ENCODE measurements around the gene CAPZB. TPM values are rescaled to one million over a fixed set of nuclear protein-coding genes. Genes with fewer than 3 reads are reported as not detected.
"Not testable (repeated sequence)": the region's sequence is repeated elsewhere in the genome, so short reads cannot be mapped to it uniquely, and the experiment has no call there.

The CAPZB gene
- total and polyA plus RNA-seq, 2 donors (not counting 3 experiments of a cell fraction or from before 2014, with no cell fraction given): 196 to 347 TPM

GRCh38 chr1:19522570-19522969 is 37.2 kb upstream of the CAPZB start:
- H3K36me3 ChIP-seq (ENCODE audit: control insufficient read depth in 2 of 2, extremely low read depth in 1 of 2, insufficient read depth in 2 of 2, low read length in 2 of 2); H2AFZ ChIP-seq (ENCODE audit: low read depth, low read length); FAIRE-seq; H4K20me1 ChIP-seq (replicated peaks; ENCODE audit: control insufficient read depth, extremely low read depth, insufficient read depth, low read length); H3K27ac ChIP-seq (ENCODE audit: insufficient read depth, low read depth, low read length); H3K9ac ChIP-seq (replicated peaks; ENCODE audit: extremely low read depth, insufficient read depth, low read length); H3K27me3 ChIP-seq (ENCODE audit: control insufficient read depth in 2 of 2, insufficient read depth in 2 of 2, low read length in 2 of 2); H3K79me2 ChIP-seq (ENCODE audit: control insufficient read depth, insufficient read depth, low read length); H3K4me3 ChIP-seq (replicated peaks in 1 of 3; ENCODE audit: insufficient read depth in 1 of 3, low read depth in 1 of 3, low read length in 3 of 3); DNase-seq (ENCODE audit: low read depth, low spot score); dilution Hi-C loops (cut with MboI; ENCODE audit: extremely low pct_ligation_motif_present, low sequenced_read_pairs); H3K9me3 ChIP-seq (replicated peaks; ENCODE audit: control insufficient read depth, insufficient read depth, low read length); H3K4me2 ChIP-seq (ENCODE audit: insufficient read depth, low read length); CTCF ChIA-PET; H3K9me1 ChIP-seq (replicated peaks; ENCODE audit: control insufficient read depth, extremely low read depth, insufficient read depth, low read length); H3K4me1 ChIP-seq (ENCODE audit: control insufficient read depth, extremely low read depth, insufficient read depth, low read length); BruUV-seq (replicated peaks); POLR2A ChIA-PET: not testable (repeated sequence)
- intact Hi-C loops (cut with micrococcal nuclease): loop anchor here (5.0 kb wide), 1 partner anchor 35 kb away; no protein-coding TSS in a partner anchor

- H3K9me3 ChIP-seq (replicated peaks; ENCODE audit: control insufficient read depth, insufficient read depth, low read length): no peaks in the 10 kb centered on the region
- H3K36me3 ChIP-seq (ENCODE audit: control insufficient read depth in 2 of 2, extremely low read depth in 1 of 2, insufficient read depth in 2 of 2, low read length in 2 of 2): no peaks in the 10 kb centered on the region
- H4K20me1 ChIP-seq (replicated peaks; ENCODE audit: control insufficient read depth, extremely low read depth, insufficient read depth, low read length): no peaks in the 10 kb centered on the region
- no peak overlapping the region for H3K4me2 ChIP-seq (ENCODE audit: insufficient read depth, low read length)
- H3K27me3 ChIP-seq (ENCODE audit: control insufficient read depth in 2 of 2, insufficient read depth in 2 of 2, low read length in 2 of 2): peaks cover 2 to 3% of the 10 kb centered on the region in 2 experiments
- H3K4me3 ChIP-seq (replicated peaks in 1 of 3; ENCODE audit: insufficient read depth in 1 of 3, low read depth in 1 of 3, low read length in 3 of 3): no peak overlapping the region
- intact Hi-C loops (cut with micrococcal nuclease) (loop anchor here (5.0 kb wide), 1 partner anchor 36 kb away; no protein-coding TSS in a partner anchor), dilution Hi-C loops (cut with MboI; ENCODE audit: extremely low pct_ligation_motif_present, low sequenced_read_pairs) (no loop called here)
- H3K27ac ChIP-seq (ENCODE audit: insufficient read depth, low read depth, low read length): no peak overlapping the region
- H3K9ac ChIP-seq (replicated peaks; ENCODE audit: extremely low read depth, insufficient read depth, low read length): no peak overlapping the region
- DNase-seq (ENCODE audit: low read depth, low spot score) (no peak), FAIRE-seq (no peak)
- no peaks in the 10 kb centered on the region for H3K4me1 ChIP-seq (ENCODE audit: control insufficient read depth, extremely low read depth, insufficient read depth, low read length)
- H3K79me2 ChIP-seq (ENCODE audit: control insufficient read depth, insufficient read depth, low read length): no peaks in the 10 kb centered on the region
- BruUV-seq (replicated peaks): no TSS peak
- no peaks in the 10 kb centered on the region for H3K9me1 ChIP-seq (replicated peaks; ENCODE audit: control insufficient read depth, extremely low read depth, insufficient read depth, low read length)
- ChIA-PET POLR2A (no interaction called here), CTCF (no interaction called here)
- no peak overlapping the region for H2AFZ ChIP-seq (ENCODE audit: low read depth, low read length)
- no peak for TF ChIP-seq JUN (IDR thresholded peaks at IDR 0.05; ENCODE audit: borderline replicate concordance, insufficient read depth, insufficient read length, low read depth)
- TF ChIP-seq GATA2 (IDR thresholded peaks at IDR 0.05; ENCODE audit: insufficient read depth, insufficient read length, low read depth, low read length): no peak
- TF ChIP-seq POLR2AphosphoS5 (IDR thresholded peaks at IDR 0.05; ENCODE audit: insufficient read depth, low read depth, low read length): no peak
- TF ChIP-seq FOS (IDR thresholded peaks at IDR 0.05; ENCODE audit: borderline replicate concordance, insufficient read depth, low read length): no peak
- TF ChIP-seq, protein P1, sequence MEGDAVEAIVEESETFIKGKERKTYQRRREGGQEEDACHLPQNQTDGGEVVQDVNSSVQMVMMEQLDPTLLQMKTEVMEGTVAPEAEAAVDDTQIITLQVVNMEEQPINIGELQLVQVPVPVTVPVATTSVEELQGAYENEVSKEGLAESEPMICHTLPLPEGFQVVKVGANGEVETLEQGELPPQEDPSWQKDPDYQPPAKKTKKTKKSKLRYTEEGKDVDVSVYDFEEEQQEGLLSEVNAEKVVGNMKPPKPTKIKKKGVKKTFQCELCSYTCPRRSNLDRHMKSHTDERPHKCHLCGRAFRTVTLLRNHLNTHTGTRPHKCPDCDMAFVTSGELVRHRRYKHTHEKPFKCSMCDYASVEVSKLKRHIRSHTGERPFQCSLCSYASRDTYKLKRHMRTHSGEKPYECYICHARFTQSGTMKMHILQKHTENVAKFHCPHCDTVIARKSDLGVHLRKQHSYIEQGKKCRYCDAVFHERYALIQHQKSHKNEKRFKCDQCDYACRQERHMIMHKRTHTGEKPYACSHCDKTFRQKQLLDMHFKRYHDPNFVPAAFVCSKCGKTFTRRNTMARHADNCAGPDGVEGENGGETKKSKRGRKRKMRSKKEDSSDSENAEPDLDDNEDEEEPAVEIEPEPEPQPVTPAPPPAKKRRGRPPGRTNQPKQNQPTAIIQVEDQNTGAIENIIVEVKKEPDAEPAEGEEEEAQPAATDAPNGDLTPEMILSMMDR (IDR thresholded peaks at IDR 0.05; ENCODE audit: extremely low read depth in 1 of 2, insufficient read depth in 1 of 2, low read depth in 1 of 2, low read length in 2 of 2): no peak
- TF ChIP-seq, protein P2, sequence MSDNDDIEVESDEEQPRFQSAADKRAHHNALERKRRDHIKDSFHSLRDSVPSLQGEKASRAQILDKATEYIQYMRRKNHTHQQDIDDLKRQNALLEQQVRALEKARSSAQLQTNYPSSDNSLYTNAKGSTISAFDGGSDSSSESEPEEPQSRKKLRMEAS (IDR thresholded peaks at IDR 0.05; ENCODE audit: insufficient read depth, insufficient read length): no peak
- no peak for TF ChIP-seq POLR2A (IDR thresholded peaks at IDR 0.05; ENCODE audit: low read depth, low read length)
- TF ChIP-seq MYC (IDR thresholded peaks at IDR 0.05; ENCODE audit: low read depth, low read length): no peak
- TF ChIP-seq EZH2 (IDR thresholded peaks at IDR 0.05; ENCODE audit: borderline replicate concordance, low read depth, low read length, severe bottlenecking): no peak
Observed at GRCh38 chr1:19521411-19521810, 36.1 kb upstream of the CAPZB start.
